ENCODE measurements around the gene SIL1.

The SIL1 gene

DNA sequence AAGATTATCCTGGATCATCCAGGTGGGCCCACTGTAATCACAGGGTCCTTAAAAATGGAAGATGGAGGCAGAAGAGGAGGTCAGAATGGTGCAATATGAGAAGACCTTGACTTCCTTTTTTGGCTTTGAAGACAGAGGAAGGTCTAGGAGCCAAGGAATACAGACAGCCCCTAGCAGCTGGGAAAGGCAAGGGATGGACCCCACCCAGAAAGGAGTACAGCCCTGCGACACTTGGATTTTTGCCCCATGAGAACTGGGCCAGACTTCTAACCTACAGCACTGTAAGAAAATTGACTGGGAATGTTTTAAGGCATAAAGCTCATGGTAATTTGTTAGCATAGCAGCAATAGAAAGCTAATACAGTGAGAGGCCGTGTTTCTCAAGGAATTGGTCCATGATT is 256.1 kb downstream of the SIL1 start:
- no peaks in the 10 kb centered on the region for H3K4me1 ChIP-seq (ENCODE audit: control insufficient read depth, low read length)
- no peak overlapping the region for H3K4me2 ChIP-seq (ENCODE audit: low read length)
- no peak overlapping the region for H3K4me3 ChIP-seq (ENCODE audit: low read length)
- H4K20me1 ChIP-seq (ENCODE audit: control insufficient read depth, insufficient read depth, low read depth, low read length): no peaks in the 10 kb centered on the region
- no peaks in the 10 kb centered on the region for H3K9me2 ChIP-seq (replicated peaks; ENCODE audit: control insufficient read depth, low read length)
- no peaks in the 10 kb centered on the region for H3K36me3 ChIP-seq (ENCODE audit: control insufficient read depth, low read length)
- H3K9me3 ChIP-seq (ENCODE audit: control insufficient read depth, insufficient read depth, low read length): no peaks in the 10 kb centered on the region
- no peak overlapping the region for H3K27ac ChIP-seq (ENCODE audit: low read depth, low read length)
- TF ChIP-seq, protein P1, sequence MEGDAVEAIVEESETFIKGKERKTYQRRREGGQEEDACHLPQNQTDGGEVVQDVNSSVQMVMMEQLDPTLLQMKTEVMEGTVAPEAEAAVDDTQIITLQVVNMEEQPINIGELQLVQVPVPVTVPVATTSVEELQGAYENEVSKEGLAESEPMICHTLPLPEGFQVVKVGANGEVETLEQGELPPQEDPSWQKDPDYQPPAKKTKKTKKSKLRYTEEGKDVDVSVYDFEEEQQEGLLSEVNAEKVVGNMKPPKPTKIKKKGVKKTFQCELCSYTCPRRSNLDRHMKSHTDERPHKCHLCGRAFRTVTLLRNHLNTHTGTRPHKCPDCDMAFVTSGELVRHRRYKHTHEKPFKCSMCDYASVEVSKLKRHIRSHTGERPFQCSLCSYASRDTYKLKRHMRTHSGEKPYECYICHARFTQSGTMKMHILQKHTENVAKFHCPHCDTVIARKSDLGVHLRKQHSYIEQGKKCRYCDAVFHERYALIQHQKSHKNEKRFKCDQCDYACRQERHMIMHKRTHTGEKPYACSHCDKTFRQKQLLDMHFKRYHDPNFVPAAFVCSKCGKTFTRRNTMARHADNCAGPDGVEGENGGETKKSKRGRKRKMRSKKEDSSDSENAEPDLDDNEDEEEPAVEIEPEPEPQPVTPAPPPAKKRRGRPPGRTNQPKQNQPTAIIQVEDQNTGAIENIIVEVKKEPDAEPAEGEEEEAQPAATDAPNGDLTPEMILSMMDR (IDR thresholded peaks at IDR 0.05; ENCODE audit: low read depth, low read length, poor library complexity, severe bottlenecking): no peak
- TF ChIP-seq EZH2phosphoT487 (IDR thresholded peaks at IDR 0.05; ENCODE audit: borderline replicate concordance, low read length): no peak
- no peaks in the 10 kb centered on the region for H3K79me2 ChIP-seq (ENCODE audit: control insufficient read depth, low read length)
- no peaks in the 10 kb centered on the region for H3K27me3 ChIP-seq (ENCODE audit: control insufficient read depth, low read length)
- H3F3A ChIP-seq (ENCODE audit: control insufficient read depth, insufficient read depth): no peaks in the 10 kb centered on the region

DNA sequence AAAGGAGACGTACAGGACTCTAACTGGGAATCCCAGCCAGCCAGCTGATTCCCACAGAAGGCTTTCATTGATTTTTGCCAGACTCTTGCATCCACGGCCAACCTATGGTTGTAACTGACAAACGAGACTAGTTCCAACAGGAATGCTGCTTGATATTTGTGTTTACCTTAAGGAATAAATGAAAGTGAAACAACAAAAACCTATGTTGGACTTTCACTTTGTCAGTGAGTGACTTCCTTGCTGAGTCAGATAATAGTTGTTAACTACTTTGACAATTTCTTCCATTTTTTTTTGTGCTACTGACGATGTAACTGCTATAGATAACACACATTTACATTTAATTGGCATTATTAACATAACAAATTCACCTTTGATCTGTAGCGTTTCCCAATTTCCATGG is 259.6 kb downstream of the SIL1 start:
- Histone ChIP-seq H4K20me1 (ENCODE audit: control insufficient read depth, insufficient read depth, low read depth, low read length) (no peaks in the 10 kb centered on the region), H3F3A (ENCODE audit: control insufficient read depth, insufficient read depth) (no peaks in the 10 kb centered on the region), H3K4me3 (ENCODE audit: low read length) (no peak overlapping the region), H3K4me1 (ENCODE audit: control insufficient read depth, low read length) (no peaks in the 10 kb centered on the region), H3K36me3 (ENCODE audit: control insufficient read depth, low read length) (no peaks in the 10 kb centered on the region), H3K27ac (ENCODE audit: low read depth, low read length) (no peak overlapping the region), H3K9me2 (replicated peaks; ENCODE audit: control insufficient read depth, low read length) (no peaks in the 10 kb centered on the region), H3K27me3 (ENCODE audit: control insufficient read depth, low read length) (no peaks in the 10 kb centered on the region), H3K79me2 (ENCODE audit: control insufficient read depth, low read length) (no peaks in the 10 kb centered on the region), H3K9me3 (ENCODE audit: control insufficient read depth, insufficient read depth, low read length) (no peaks in the 10 kb centered on the region), H3K4me2 (ENCODE audit: low read length) (no peak overlapping the region)
- TF ChIP-seq, protein P1 (IDR thresholded peaks at IDR 0.05; ENCODE audit: low read depth, low read length, poor library complexity, severe bottlenecking): no peak
- TF ChIP-seq EZH2phosphoT487 (IDR thresholded peaks at IDR 0.05; ENCODE audit: borderline replicate concordance, low read length): no peak

DNA sequence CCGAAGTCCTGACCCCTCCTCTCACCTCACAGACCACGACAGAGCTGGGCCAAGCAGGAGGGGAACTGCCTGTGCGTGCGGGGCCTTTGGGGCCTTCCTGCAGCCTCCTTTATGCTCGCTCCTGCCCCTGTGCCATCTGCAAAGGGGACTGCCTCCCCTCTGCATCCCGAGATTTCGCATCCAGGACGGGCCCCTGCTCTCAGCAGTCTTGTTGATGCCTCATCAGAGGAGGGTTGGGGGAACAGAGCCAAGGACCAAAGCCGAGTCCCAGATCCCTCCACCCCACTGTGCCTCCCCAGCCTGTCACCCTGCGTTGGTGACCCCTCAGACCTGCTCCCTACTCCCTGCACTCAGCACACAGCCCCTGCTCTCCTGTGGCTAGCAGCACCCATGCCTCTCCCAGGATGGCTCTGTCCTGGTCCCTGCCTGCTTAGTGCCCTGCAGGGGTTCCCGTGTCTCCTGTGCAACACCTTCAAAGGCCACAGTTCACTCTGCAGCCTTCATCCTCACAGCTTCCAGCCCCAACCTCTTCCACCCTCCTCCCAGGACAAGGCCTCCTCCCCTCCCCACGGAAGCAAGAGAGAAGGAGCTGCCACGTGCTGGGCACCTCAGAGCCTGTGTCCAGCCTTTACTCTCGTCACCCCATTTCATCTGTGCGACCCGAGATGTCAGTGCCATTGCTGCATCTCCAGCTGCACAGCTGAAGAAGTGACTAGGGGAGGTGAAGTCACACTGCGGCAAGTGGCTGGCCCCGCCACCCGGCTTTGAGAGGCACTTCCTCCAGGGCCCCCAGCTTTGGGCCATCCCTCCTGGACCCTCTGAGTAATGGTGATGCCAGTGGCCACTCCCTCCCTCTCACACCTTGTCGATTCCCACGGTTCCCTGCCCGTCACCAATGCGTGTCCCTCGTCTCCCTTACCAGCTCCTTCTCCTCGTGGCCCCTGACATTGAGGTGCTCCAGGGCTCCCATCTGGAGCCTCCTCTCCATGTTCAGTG is 260.5 kb downstream of the SIL1 start:
- H3K79me2 ChIP-seq (ENCODE audit: control insufficient read depth, low read length): no peaks in the 10 kb centered on the region
- no peaks in the 10 kb centered on the region for H3F3A ChIP-seq (ENCODE audit: control insufficient read depth, insufficient read depth)
- H3K9me3 ChIP-seq (ENCODE audit: control insufficient read depth, insufficient read depth, low read length): no peaks in the 10 kb centered on the region
- no peaks in the 10 kb centered on the region for H3K36me3 ChIP-seq (ENCODE audit: control insufficient read depth, low read length)
- no peak overlapping the region for H3K27ac ChIP-seq (ENCODE audit: low read depth, low read length)
- no peak overlapping the region for H3K4me3 ChIP-seq (ENCODE audit: low read length)
- H3K27me3 ChIP-seq (ENCODE audit: control insufficient read depth, low read length): no peaks in the 10 kb centered on the region
- TF ChIP-seq, protein P1 (IDR thresholded peaks at IDR 0.05; ENCODE audit: low read depth, low read length, poor library complexity, severe bottlenecking): no peak
- no peak for TF ChIP-seq EZH2phosphoT487 (IDR thresholded peaks at IDR 0.05; ENCODE audit: borderline replicate concordance, low read length)
- no peak overlapping the region for H3K4me2 ChIP-seq (ENCODE audit: low read length)
- H3K4me1 ChIP-seq (ENCODE audit: control insufficient read depth, low read length): no peaks in the 10 kb centered on the region
- no peaks in the 10 kb centered on the region for H3K9me2 ChIP-seq (replicated peaks; ENCODE audit: control insufficient read depth, low read length)
- H4K20me1 ChIP-seq (ENCODE audit: control insufficient read depth, insufficient read depth, low read depth, low read length): no peaks in the 10 kb centered on the region
